ENCODE results near the gene RCSD1.
"Not testable (repeated sequence)": the region's sequence is repeated elsewhere in the genome, so short reads cannot be mapped to it uniquely, and the experiment has no call there.

RCSD1 gene

DNA sequence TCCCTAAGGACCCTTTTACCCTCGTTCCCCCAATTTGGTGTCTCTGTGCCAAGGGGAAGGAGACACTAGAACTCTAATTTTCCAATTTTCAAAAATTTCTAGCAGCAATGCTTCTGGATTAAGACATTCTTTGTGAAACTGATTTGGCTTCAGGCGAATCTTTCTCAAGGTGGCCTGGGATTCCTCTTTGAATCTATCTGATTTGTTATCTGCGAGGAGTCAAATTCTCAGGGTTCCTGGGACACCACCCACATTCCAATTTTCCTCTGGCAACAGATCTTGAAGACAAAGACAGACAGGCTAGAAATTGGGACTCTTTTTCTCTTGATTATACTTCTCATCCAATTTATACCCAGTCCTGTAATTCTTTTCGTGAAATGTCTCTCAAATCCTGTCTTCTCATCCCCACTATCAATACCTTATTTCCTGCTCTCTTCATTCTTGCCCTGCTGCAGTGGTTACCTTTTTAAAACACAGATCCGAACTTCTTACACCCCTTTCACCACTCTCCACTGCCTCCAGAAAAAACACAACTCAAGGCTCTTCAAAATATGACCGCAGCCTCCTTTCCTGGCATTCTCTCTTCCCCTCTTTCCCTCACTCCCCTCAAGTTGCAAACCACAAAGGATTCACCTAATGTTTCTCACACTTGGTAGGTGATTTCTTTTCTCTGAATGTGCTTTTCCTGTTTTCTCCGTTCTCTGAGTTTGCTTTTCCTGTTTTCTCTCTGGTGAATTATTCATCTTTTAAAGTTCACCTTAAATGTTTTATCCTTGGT is 89.1 kb downstream of the RCSD1 start:
- DNase-seq = no peak

DNA sequence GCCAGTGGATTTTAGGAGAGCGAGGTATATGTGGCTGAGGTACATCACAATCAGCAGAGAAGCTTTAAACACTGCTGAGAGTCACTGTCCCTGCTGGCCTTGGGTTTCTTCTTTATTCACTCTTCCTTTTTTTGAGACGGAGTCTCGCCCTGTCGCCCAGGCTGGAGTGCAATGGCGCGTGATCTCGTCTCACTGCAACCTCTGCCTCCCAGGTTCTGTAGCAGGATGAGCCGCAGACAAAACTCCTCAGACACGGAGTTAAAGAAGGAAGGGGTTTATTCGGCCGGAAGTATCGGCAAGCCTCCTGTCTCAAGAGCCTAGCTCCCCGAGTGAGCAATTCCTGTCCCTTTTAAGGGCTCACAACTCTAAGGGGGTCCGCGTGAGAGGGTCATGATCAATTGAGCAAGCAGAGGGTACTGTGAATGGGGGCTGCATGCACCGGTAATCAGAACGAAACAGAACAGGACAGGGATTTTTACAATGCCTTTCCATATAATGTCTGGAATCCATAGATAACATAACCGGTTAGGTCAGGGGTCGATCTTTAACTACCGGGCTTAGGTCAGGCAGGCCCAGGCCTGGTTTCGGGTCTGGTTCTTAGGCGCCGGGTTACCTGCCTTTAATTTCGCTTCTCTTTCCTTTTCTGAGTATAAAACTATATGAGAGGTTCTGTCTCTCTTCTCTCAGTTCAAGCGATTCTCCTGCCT is 89.8 kb downstream of the RCSD1 start:
- DNase-seq = not testable (repeated sequence)

DNA sequence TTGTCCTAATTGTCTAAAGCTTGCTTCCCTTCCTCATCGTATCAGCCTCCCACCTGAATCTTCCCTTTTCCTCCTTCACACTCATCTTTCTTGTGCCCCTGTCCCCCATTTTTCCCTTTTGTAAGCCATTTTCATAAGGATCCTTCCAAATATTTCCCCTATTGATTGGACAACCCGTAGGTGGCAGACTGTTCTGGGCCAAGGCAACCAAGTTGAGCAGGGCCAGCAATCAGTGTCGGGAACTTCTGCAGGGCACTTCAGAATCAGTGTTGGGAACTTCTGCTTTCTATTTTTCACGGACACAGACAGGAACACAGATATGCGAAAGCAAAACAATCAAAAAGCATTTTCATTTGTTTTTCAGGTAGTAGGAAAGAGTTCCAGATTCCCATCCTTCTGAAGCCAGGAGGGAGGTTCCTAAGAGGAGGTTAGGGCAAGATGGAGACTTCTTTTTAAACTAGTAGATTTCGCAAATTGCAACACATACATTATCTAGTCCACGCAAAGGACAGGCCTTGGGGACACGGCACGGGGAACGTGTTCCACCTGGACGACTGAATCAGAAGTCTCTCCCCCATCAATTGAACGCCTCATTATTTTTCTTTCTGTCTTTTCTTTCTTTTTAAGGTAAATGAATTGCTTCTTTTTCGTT is 91.1 kb downstream of the RCSD1 start:
- no peak for DNase-seq

DNA sequence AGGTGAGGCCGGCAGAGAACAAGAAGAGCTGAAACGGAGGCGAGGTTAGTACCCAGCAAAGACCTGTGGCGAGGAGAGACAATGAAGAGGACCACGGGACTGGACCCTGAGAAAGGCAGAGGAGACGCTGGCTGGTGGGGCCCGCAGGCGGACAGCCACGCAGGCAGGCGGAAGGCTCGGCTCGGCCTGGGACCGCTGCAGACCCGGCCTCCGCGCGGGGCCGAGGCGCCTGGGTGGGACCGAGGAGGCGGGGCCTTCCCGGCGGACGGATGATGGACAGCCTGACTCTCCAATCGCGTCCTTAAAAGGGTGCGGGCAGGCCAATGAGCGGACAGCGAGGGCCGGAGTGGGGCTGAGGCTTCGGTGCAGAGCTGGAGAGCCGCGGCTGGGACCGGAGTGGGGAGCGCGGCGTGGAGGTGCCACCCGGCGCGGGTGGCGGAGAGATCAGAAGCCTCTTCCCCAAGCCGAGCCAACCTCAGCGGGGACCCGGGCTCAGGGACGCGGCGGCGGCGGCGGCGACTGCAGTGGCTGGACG is 91.7 kb downstream of the RCSD1 start, which contains the start of gene MPZL1:
Gene MPZL1 (plus strand): TSS at position 366 of the 535 bp plus-strand sequence. CDS start 170 bp downstream, outside the sequence.
- peak; percentile 95 to 96 for DNase-seq

DNA sequence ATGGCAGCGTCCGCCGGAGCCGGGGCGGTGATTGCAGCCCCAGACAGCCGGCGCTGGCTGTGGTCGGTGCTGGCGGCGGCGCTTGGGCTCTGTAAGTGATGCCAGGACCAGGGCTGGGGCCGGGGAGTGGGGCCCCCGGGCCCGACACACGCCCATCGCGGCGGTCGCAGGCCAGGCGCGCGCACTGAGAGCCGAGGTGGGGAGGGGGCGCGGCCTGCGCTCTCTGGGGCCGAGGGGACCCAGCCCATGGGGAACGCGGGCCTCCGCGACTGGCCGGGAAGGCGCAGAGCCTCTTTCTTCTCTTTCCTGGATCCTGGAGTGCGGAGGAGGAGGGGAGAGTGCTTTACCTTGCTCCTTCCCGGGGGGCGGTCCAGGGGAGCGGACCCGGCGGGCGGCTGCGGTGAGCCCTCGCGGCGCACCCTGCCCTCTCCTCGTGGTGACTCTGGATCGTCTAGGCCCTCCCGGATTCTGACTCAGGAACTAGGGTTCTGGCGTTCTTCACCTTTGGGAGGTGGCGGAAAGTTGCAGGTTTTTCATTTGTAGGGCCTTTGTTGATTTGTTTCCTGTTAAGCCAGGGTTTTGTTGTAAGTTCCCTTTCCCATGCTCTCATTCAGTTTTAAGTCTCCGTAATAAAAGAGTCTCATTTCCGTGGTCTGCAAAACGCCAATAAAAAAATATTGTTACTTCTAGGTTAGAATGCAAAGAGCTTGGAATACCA is 92.3 kb downstream of the RCSD1 start:
- DNase-seq = no peak

DNA sequence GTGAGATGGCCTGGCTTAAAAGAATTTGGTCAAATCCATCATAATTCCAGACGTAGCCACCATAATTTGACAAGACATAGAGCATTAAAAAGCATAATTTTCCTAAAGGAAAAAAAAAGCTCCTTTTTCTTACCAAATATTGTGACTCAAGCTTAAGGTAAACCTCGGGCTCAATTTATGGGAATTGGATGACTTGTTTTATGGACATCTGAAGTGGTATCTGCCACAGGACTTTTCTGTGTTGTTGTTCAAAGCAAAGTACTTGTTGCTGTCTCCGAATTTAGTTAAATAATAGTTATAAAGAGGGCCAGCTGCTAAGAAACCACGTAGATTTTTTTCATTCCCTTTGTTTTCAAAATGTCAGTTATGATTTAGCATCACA is 92.8 kb downstream of the RCSD1 start:
- no peak for DNase-seq

DNA sequence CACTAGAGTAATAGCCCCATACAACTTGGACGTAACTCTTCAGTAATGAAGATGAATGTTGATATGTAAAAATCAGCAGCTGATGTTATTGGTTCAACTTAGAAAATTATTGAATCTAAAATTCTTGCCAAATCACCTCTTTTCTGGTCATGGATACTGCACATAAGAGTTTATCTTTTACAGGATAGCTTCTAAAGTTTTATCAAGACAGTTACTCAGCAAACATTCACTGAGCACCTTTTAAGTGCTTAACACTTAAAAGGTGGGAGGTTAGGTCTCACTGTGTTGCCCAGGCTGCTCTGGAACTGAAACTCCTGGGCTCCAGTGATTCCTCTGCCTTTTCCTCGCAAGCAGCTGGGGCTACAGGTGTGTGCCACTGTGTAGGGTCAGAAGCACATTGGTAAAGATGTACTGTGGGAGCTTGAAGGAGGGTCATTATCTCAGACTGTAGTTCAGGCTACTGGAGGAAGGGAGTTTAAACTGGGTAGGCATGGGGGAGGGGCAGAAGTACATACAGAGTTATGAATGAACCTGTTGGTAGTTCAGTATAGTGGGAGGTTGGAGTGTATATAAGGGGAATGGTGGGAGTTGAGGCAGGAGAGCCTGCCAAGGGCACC is 93.8 kb downstream of the RCSD1 start:
- no peak for DNase-seq

DNA sequence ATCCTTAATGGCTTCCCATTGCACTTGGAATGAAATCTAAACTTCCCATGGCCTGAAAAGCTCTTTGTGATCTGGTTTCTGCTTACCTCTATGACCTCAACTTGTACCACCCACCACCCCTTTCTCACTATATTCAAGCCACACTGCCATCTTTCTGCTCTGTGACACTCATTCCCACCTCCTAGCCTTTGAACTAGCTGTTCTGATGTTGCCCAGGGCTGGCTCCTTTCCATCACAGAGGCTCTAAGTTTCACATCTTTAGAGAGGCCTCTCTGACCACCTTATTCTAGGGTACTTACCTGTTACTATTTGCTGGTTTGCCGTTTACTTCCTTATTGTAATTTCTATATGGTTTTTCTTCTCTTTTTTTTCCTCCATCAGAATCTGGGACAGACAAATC is 96.0 kb downstream of the RCSD1 start:
- DNase-seq = no peak

DNA sequence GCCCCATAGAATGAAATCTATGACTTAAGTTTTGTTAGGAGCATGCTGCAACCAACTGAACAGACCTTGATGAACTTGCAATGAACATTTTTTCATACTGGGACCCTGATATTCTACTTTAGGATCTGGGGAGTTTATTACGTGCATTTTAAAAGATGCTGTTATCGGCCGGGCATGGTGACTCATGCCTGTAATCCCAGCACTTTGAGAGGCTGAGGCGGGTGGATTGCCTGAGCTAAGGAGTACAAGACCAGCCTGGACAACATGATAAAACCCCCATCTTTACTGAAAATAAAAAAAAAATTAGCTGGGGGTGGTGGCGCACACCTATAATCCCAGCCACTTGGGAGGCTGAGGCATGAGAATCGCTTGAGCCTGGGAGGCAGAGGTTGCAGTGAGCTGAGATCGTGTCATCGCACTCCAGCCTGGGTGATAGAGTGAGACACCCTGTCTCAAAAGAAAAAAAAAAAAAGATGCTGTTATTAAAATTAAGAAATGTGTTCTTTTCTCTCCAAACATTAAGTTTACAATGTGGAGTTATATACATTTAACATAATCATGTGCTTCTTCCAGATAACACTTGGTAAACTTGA is 98.9 kb downstream of the RCSD1 start:
- DNase-seq = no peak

DNA sequence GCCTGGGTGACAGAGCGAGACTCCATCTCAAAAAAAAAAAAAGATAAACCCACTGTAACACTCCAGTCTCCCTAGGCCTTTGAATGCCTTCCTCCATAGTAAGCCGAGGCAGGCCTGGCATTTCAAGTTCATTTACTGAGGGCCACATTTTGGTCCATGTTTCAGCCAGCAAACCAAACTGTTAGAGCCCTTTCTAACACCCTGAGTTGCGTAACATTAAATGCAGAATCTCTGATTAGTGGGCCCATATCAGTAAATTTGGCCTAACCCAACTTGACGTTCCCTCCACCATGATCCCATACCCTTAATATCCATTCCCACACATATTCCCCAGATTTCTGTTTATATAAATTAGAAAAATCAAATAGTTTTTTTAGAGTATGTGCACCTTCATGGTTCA is 104.2 kb downstream of the RCSD1 start:
- DNase-seq = no peak

DNA sequence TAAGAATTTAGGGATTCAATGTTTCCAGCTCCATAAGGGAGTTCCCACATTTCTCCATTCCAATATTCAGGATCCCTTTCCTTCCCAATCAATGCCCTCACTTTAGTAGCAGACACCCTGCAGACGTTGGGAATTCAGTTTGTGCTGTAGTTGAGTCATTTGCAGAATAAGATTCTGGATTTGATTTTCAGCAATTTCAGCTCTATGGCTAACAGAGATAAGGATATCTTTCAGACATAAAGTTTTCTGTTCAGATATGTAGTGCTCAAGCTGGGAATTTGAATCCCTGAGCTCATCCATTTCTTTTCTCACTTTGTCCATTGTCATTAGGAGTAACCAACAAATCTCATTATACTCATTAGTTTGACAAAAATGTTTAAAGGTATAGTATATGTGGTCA is 104.8 kb downstream of the RCSD1 start:
- no peak for DNase-seq

DNA sequence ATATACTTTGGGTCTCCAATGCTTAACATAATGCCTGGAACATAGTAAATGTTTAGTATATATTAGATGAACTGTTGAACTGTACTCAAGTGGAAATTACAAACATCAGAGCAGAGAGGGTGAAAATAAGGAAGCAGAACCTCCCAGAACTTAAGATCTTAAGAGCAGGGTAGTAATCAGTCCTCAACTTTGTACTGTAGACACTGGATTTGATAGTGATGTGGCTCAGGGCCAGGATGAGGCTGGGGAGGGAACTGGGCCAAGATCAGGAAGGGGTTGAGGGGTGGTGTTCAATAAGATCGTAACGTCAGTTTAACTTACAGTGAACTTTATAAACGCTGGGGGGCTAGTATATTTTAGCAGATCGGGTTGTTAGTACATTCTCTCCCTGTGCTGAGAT is 107.1 kb downstream of the RCSD1 start:
- no peak for DNase-seq

DNA sequence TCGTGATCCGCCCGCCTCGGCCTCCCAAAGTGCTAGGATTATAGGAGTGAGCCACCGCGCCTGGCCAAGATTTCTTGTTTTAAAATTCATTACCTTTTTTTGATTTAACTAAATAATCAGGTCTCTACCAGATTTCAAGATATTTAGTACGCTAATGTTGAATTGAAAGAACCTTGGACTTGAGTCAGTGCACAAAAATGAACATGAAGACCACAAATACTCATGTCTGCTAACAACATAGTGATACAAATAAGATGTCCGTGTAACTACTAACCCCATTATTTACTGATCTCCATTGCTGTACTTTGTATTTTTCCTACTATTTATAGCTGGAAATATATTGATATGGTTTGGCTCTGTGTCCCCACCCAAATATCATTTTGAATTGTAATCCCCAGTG is 108.1 kb downstream of the RCSD1 start:
- DNase-seq = no peak

DNA sequence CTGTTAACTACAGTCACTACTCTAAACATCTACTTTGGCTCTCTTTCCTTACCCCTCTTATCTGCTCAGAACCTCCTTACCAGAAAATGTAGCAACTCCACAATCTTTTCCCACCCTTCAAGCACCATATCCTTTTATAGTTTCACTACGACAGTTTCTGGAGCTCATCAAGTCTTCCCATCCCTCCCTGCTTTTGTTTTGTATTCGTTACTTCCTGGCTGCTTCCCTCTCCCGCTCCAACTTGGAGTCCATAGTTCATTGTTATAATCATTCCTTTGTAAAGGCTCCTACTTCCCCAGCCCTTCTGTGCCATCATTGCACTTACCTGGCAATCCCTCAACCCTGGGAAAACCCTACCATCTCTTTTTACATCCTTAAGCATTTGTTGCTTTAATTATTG is 109.7 kb downstream of the RCSD1 start:
- no peak for DNase-seq

DNA sequence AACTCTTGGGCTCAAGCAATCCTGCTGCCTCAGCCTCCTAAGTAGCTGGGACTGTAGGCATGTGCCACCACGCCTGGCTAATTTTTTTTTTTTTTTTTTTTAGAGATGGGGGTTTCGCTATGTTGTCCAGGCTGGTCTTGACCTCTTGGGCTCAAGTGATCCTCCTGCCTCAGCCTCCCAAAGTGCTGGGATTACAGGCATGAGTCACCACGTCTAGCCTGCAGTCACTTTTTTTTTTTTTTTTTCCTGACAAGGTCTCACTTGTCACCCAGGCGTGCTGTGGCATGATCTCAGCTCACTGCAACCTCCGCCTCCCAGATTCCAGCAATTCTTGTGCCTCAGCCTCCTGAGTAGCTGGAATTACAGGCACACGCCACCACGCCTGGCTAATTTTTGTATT is 111.1 kb downstream of the RCSD1 start:
- not testable (repeated sequence) for DNase-seq

DNA sequence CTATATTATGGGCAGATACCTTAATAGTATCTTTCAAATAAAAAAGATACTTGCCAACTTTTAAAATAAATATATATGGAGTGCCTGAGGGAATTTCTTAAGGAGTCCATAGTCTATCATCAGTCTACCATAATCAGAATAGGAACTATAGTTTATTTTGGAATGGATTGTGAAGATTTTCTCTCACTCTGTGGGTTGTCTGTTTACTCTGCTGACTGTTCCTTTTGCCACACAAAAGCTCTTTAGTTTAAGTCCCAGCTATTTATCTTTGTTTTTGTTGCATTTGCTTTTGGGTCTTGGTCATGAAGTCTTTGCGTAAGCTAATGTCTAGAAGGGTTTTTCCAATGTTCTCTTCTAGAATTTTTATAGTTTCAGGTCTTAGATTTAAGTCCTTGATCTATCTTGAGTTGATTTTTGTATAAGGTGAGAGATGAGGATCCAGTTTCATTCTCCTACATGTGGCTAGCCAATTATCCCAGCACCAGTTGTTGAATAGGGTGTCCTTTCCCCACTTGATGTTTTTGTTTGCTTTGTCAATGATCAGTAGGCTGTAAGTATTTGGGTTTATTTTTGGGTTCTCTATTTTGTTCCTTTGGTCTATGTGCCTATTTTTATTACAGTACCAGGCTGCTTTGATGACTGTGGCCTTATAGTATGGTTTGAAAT is 112.5 kb downstream of the RCSD1 start:
- not testable (repeated sequence) for DNase-seq

DNA sequence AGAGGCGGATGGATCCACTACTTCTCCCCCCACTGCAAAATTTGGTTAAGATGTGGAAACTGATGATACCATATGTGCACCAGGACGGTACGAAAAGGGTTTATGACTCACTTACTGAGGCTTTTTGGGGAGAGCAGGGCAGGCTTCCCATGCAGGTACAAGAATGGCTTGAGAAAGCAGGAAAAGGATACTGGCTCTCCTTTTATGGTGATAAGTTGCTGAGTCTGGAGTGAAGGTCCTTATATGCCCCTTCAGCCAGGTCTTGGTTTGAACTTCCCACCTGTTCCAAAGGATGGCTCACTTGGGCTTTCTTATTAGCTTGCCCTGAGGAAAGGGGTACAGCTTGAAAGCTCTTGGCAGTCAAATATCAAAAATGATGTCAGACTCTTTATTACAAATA is 114.9 kb downstream of the RCSD1 start:
- DNase-seq = no peak

DNA sequence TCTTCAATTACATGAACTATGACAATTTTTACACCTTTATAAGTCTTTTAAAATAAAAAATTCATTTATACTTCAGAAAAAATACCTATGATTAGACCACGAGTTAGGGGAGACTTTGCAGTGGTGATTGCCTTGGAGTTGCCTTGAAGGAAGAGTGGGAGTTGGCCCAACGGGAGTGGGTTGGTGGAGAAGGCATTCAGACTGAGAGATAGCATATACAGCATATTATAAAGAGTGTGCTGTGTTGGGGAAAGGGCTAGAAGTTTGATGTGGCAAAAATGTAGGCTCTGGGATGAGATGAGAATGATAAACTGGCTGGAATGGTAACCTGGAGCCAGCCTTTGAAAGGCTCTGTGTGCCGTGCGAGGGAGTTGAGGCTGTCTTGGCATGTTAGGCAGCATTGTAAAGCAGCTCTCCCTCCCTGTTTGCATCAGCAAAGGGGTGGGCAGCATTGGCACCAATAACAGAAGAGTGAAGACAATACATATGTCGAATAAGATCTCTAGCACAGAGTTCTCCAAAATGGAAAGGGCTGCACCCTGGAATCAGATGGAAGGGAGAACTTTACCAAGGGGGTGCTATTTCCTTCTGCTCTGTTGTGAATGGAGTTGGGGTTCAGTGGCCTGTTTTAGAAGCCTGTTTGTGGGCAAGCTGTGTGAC is 116.1 kb downstream of the RCSD1 start:
- no peak for DNase-seq

DNA sequence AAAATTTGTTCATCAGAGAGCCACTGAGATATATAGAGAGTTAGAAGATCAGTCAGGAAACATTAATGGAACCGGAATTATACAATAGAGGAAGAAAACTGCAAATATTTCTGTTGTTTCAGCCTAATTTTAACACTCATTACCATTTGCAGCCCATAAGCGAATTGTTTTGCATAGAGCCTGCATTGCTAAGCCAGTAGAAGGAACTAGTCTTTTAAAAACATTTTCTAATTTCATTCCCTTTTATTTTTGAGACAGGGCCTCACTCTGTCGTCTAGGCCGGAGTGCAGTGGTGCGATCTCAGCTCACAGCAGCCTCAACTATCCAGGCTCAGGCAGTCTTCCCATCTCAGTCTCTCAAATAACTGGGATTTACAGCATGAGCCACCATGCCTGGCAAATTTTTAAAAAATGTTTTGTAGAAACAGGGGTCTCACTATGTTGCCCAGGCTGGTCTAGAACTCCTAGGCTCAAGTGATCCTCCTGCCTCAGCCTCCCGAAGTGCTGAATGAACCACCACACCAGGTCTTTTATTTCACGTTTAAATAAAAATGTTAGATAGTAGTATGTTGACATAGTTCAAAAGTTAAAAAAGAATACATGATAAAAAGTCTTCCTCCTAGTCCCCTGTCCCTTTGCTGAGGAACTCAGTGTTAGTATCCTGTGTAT is 117.1 kb downstream of the RCSD1 start:
- no peak for DNase-seq

DNA sequence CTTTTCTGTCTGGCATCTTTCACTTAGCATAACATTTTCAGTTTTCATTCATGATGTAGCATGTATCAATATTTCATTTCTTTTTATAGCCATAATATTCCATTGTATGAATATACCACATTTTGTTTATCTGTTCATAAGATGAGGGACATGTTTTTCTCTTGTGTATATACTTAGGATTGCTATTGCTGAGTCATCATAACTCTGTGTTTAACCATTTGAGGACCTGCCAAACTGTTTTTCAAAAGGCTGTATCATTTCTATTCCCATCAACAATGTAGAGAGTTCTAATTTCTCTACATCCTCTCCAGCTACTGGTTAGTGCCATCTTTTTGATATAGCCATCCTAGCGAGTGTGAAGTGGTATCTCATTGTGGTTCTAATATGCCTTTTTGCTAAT is 118.0 kb downstream of the RCSD1 start:
- DNase-seq = no peak
